H9 (cell line): ENCODE results near the gene CST5. TPM values are rescaled to one million over a fixed set of nuclear protein-coding genes. Genes with fewer than 3 reads are reported as not detected.

Source experiments
- DNase-seq: peaks from one replicate; pipeline ENCODE4 v3.0.0-alpha.2; 2017
- H2AFZ ChIP-seq: one replicate; pipeline ENCODE4 v1.6.1; 2013; ENCODE audit warnings: mild to moderate bottlenecking, low read length, control low read depth, moderate library complexity
- H2AK5ac ChIP-seq: 2 replicates; pipeline ENCODE4 v1.6.1; 2013; ENCODE audit warnings: low read length, control low read depth, mixed read lengths; ENCODE audit not compliant: insufficient read length
- H2BK120ac ChIP-seq: one replicate; pipeline ENCODE4 v1.6.1; 2013; ENCODE audit warnings: low read depth, mild to moderate bottlenecking, low read length, control low read depth, inconsistent platforms; ENCODE audit not compliant: poor library complexity, severe bottlenecking
- H2BK12ac ChIP-seq: 2 replicates; pipeline ENCODE4 v1.6.1; 2013; ENCODE audit warnings: low read length, control low read depth, mixed read lengths, low read depth; ENCODE audit not compliant: insufficient read length
- H2BK15ac ChIP-seq: 2 replicates; pipeline ENCODE4 v1.6.1; 2013; ENCODE audit warnings: low read depth, low read length, control low read depth
- H2BK20ac ChIP-seq: one replicate; pipeline ENCODE4 v1.6.1; 2013; ENCODE audit warnings: low read depth, mild to moderate bottlenecking, low read length, control low read depth, inconsistent platforms; ENCODE audit not compliant: poor library complexity, severe bottlenecking
- H2BK5ac ChIP-seq: 2 replicates; pipeline ENCODE4 v1.6.1; 2013; ENCODE audit warnings: low read length, control low read depth, mixed read lengths; ENCODE audit not compliant: insufficient read length
- H3K14ac ChIP-seq: 2 replicates; pipeline ENCODE4 v1.6.1; 2013; ENCODE audit warnings: low read length, control low read depth; ENCODE audit not compliant: insufficient read depth
- H3K18ac ChIP-seq: 2 replicates; pipeline ENCODE4 v1.6.1; 2013; ENCODE audit warnings: low read depth, mild to moderate bottlenecking, mixed read lengths, low read length, control low read depth; ENCODE audit not compliant: insufficient read length
- H3K23ac ChIP-seq: 2 replicates; pipeline ENCODE4 v1.6.1; 2013; ENCODE audit warnings: low read length, control low read depth, mixed read lengths, low read depth; ENCODE audit not compliant: insufficient read length
- H3K23me2 ChIP-seq: 2 replicates; pipeline ENCODE4 v1.6.1; 2013; ENCODE audit warnings: low read depth, mild to moderate bottlenecking, mixed read lengths, low read length, control low read depth; ENCODE audit not compliant: insufficient read length, poor library complexity, severe bottlenecking
- H3K27ac ChIP-seq: 2 replicates; pipeline ENCODE4 v1.5.1; 2013; ENCODE audit warnings: low read length, control low read depth, mixed read lengths, low read depth; ENCODE audit not compliant: insufficient read length
- H3K27me3 ChIP-seq: 2 replicates; pipeline ENCODE4 v1.6.1; 2013; ENCODE audit warnings: low read length, control low read depth, inconsistent platforms; ENCODE audit not compliant: insufficient read depth
- H3K4ac ChIP-seq: 2 replicates; pipeline ENCODE4 v1.6.1; 2013; ENCODE audit warnings: low read depth, mild to moderate bottlenecking, control low read depth, inconsistent platforms, low read length, moderate library complexity
- H3K4me1 ChIP-seq: 2 replicates; pipeline ENCODE4 v1.6.1; 2013; ENCODE audit warnings: low read length, control low read depth, inconsistent platforms; ENCODE audit not compliant: insufficient read depth
- H3K4me2 ChIP-seq: 2 replicates; pipeline ENCODE4 v1.6.1; 2013; ENCODE audit warnings: low read length, control low read depth, mixed read lengths; ENCODE audit not compliant: insufficient read length, insufficient read depth
- H3K56ac ChIP-seq: 2 replicates; pipeline ENCODE4 v1.6.1; 2013; ENCODE audit warnings: low read depth, mild to moderate bottlenecking, mixed read lengths, low read length, control low read depth; ENCODE audit not compliant: insufficient read length
- H3K79me1 ChIP-seq: 2 replicates; pipeline ENCODE4 v1.6.1; 2013; ENCODE audit warnings: low read depth, mild to moderate bottlenecking, moderate library complexity, low read length, control low read depth, inconsistent platforms; ENCODE audit not compliant: insufficient read depth, poor library complexity, severe bottlenecking
- H3K79me2 ChIP-seq: 2 replicates; pipeline ENCODE4 v1.6.1; 2013; ENCODE audit warnings: low read length, control low read depth, inconsistent platforms; ENCODE audit not compliant: insufficient read depth
- H3K9ac ChIP-seq: 2 replicates; pipeline ENCODE4 v1.6.1; 2013; ENCODE audit warnings: low read length, control low read depth, mixed read lengths; ENCODE audit not compliant: insufficient read length; ENCODE audit errors: extremely low read depth
- H3K9me3 ChIP-seq: one replicate; pipeline ENCODE4 v1.6.1; 2013; ENCODE audit warnings: low read depth, low read length, inconsistent platforms; ENCODE audit not compliant: control insufficient read depth
- H3T11ph ChIP-seq: one replicate; pipeline ENCODE4 v1.6.1; 2013; ENCODE audit warnings: mild to moderate bottlenecking, low read length, control low read depth, inconsistent platforms
- H4K20me1 ChIP-seq: one replicate; pipeline ENCODE4 v1.6.1; 2013; ENCODE audit not compliant: control insufficient read depth, insufficient read length, insufficient read depth
- H4K5ac ChIP-seq: 2 replicates; pipeline ENCODE4 v1.6.1; 2013; ENCODE audit warnings: low read depth, mild to moderate bottlenecking, mixed read lengths, low read length, control low read depth; ENCODE audit not compliant: insufficient read length
- H4K8ac ChIP-seq: replicated peaks from 2 replicates; pipeline ENCODE4 v1.6.1; 2013; ENCODE audit warnings: low read length, control low read depth, mixed read lengths, low read depth; ENCODE audit not compliant: insufficient read length
- H4K91ac ChIP-seq: 2 replicates; pipeline ENCODE4 v1.6.1; 2013; ENCODE audit warnings: low read depth, mild to moderate bottlenecking, moderate library complexity, mixed read lengths, low read length, control low read depth; ENCODE audit not compliant: insufficient read length
- H3K27ac Mint-ChIP-seq, 3 experiments: 2 replicates in 2 of 3; 3 replicates in 1 of 3; pipeline ENCODE4 v1.8.0; 2020 to 2021; ENCODE audit warnings: mixed read lengths in 3 of 3, mild to moderate bottlenecking in 1 of 3, moderate library complexity in 1 of 3
- H3K27me3 Mint-ChIP-seq: 2 replicates; pipeline ENCODE4 v1.8.0; 2021; ENCODE audit warnings: low read depth, mild to moderate bottlenecking, moderate library complexity, mixed read lengths
- H3K36me3 Mint-ChIP-seq, 3 experiments: 2 replicates in 2 of 3; 3 replicates in 1 of 3; pipeline ENCODE4 v1.8.0; 2020 to 2021; ENCODE audit warnings: low read depth in 3 of 3, mixed read lengths in 3 of 3; ENCODE audit not compliant: insufficient read depth in 1 of 3
- H3K4me1 Mint-ChIP-seq, 2 experiments: 2 replicates each; pipeline ENCODE4 v1.8.0; 2020; ENCODE audit warnings: mixed read lengths in 2 of 2
- H3K4me3 Mint-ChIP-seq, 2 experiments: 2 replicates in 1 of 2; 3 replicates in 1 of 2; pipeline ENCODE4 v1.8.0; 2020 to 2021; ENCODE audit warnings: mild to moderate bottlenecking in 2 of 2, mixed read lengths in 2 of 2, moderate library complexity in 1 of 2
- H3K9me3 Mint-ChIP-seq, 2 experiments: 2 replicates in 1 of 2; 3 replicates in 1 of 2; pipeline ENCODE4 v1.8.0; 2020; ENCODE audit warnings: mild to moderate bottlenecking in 2 of 2, mixed read lengths in 2 of 2, moderate library complexity in 1 of 2
- WGBS: extraction: QIAGEN DNeasy Blood & Tissue Kit; methylation state at CpG from one replicate; pipeline ENCODE4 v1.1.7; 2013; ENCODE audit warnings: missing lambda C conversion rate, low lambda C conversion rate, mixed read lengths; ENCODE audit not compliant: insufficient read length; ENCODE audit errors: extremely low coverage; 5-methylcytosine and 5-hydroxymethylcytosine counted together
- total RNA-seq: library from RNA; stranded (reverse); gene quantifications from 2 replicates; pipeline ENCODE4 v1.2.1, GENCODE V29; 2021
- TF ChIP-seq, protein P1 (sequence below): fragments of 200-600 bp; sonication (generic); conservative IDR thresholded peaks from 3 replicates; pipeline ENCODE4 v1.8.0; 2021; ENCODE audit warnings: antibody characterized with exemption, mild to moderate bottlenecking

CST5 gene
- total RNA-seq, 1 experiment from 2014 or later, result not detected

DNA sequence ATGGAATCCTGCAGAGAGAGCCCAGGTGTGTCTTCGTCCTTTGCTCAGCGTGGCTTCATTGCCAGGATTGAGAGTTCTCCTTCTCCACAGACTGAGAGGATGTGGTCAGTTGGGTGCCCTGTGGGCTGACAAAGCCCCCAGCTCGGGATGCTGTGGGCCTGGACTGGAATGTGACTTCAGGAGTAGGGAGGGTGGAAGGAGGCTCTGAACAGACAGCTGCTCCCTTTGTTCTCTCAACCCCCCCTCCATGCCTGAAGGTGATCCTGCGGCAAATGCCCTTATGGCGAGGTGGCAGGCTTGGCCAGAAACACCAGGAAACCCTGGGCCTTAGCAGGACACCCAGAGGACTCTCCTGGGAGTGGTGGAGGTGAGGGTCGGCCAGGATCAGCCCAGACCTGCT is 1.8 kb upstream of the CST5 start:
- Histone ChIP-seq H3K4me2 (no peak overlapping the region), H3K9ac (no peak overlapping the region), H4K8ac (no peak overlapping the region), H2BK15ac (no peak overlapping the region), H3K4me1 (no peaks in the 10 kb centered on the region), H4K91ac (no peak overlapping the region), H2BK12ac (no peak overlapping the region), H3K9me3 (no peaks in the 10 kb centered on the region), H4K20me1 (no peaks in the 10 kb centered on the region), H3K27ac (no peak overlapping the region), H3K23me2 (no peaks in the 10 kb centered on the region), H3K14ac (no peak overlapping the region; the same call in 1 of the 2 replicates), H3K18ac (no peak overlapping the region), H3K79me2 (no peaks in the 10 kb centered on the region), H2AFZ (no peak overlapping the region), H3K23ac (no peak overlapping the region), H2BK5ac (no peak overlapping the region), H2AK5ac (no peak overlapping the region), H3T11ph (no peak overlapping the region), H3K79me1 (no peaks in the 10 kb centered on the region), H3K56ac (no peak overlapping the region), H3K4ac (no peak overlapping the region), H2BK20ac (no peak overlapping the region), H4K5ac (no peak overlapping the region), H3K27me3 (no peaks in the 10 kb centered on the region), H2BK120ac (no peak overlapping the region)
- no CpG with 5 or more reads among the region's 6 CpGs for WGBS
- H3K27me3 Mint-ChIP-seq, result no peaks in the 10 kb centered on the region; the same call in 1 of the 2 replicates
- no peak for DNase-seq
- no peaks in the 10 kb centered on the region for H3K9me3 Mint-ChIP-seq
- TF ChIP-seq, protein P1, sequence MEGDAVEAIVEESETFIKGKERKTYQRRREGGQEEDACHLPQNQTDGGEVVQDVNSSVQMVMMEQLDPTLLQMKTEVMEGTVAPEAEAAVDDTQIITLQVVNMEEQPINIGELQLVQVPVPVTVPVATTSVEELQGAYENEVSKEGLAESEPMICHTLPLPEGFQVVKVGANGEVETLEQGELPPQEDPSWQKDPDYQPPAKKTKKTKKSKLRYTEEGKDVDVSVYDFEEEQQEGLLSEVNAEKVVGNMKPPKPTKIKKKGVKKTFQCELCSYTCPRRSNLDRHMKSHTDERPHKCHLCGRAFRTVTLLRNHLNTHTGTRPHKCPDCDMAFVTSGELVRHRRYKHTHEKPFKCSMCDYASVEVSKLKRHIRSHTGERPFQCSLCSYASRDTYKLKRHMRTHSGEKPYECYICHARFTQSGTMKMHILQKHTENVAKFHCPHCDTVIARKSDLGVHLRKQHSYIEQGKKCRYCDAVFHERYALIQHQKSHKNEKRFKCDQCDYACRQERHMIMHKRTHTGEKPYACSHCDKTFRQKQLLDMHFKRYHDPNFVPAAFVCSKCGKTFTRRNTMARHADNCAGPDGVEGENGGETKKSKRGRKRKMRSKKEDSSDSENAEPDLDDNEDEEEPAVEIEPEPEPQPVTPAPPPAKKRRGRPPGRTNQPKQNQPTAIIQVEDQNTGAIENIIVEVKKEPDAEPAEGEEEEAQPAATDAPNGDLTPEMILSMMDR, result no peak
- peaks cover 0 to 3% of the 10 kb centered on the region in 2 experiments; a peak in 2 of 4 replicates for H3K4me1 Mint-ChIP-seq
- no peak overlapping the region for H3K4me3 Mint-ChIP-seq
- no peak overlapping the region for H3K27ac Mint-ChIP-seq
- no peaks in the 10 kb centered on the region; a peak in 1 of 7 replicates for H3K36me3 Mint-ChIP-seq
